HG03025 (cell line): ENCODE measurements around the gene HSFX2.
"Not testable (repeated sequence)": the region's sequence is repeated elsewhere in the genome, so short reads cannot be mapped to it uniquely, and the experiment has no call there.

Source experiments
- ATAC-seq: cut with Tn5 transposase; IDR thresholded peaks from one replicate; pipeline ENCODE4 v1.9.1; 2021; ENCODE audit warnings: mild to moderate bottlenecking, moderate library complexity; ENCODE audit not compliant: unreplicated experiment, low FRiP score

Gene HSFX2

GRCh38 chrX:149595943-149596342 is 829 bp upstream of the HSFX2 start:
- ATAC-seq: not testable (repeated sequence)

- not testable (repeated sequence) for ATAC-seq
Measured at GRCh38 chrX:149590993-149591392, 4.1 kb downstream of the HSFX2 start.

GRCh38 chrX:149587359-149587758 is 7.8 kb downstream of the HSFX2 start, which contains the start of gene MAGEA9B:
Gene MAGEA9B, minus strand, starts transcription at chrX:149587459. Its CDS starts 4,280 bp downstream, at chrX:149583179.
- not testable (repeated sequence) for ATAC-seq

- not testable (repeated sequence) for ATAC-seq
Measured at GRCh38 chrX:149585631-149586030, 9.5 kb downstream of the HSFX2 start.

GRCh38 chrX:149573456-149573855 is 21.7 kb downstream of the HSFX2 start:
- peak; percentile 99 for ATAC-seq

- no peak for ATAC-seq
Measured at GRCh38 chrX:149572743-149573142, 22.4 kb downstream of the HSFX2 start.

GRCh38 chrX:149571770-149572169 is 23.3 kb downstream of the HSFX2 start:
- no peak for ATAC-seq

GRCh38 chrX:149570668-149571067 is 24.4 kb downstream of the HSFX2 start:
- ATAC-seq: no peak

- ATAC-seq: no peak
Measured at GRCh38 chrX:149569770-149570169, 25.3 kb downstream of the HSFX2 start.

- no peak for ATAC-seq
Measured at GRCh38 chrX:149568701-149569296, 26.3 kb downstream of the HSFX2 start.

- ATAC-seq: no peak
Measured at GRCh38 chrX:149567621-149568417, 27.3 kb downstream of the HSFX2 start.

GRCh38 chrX:149563359-149563758 is 31.8 kb downstream of the HSFX2 start:
- no peak for ATAC-seq

GRCh38 chrX:149555251-149555650 is 39.9 kb downstream of the HSFX2 start:
- not testable (repeated sequence) for ATAC-seq

GRCh38 chrX:149551939-149552248 is 43.2 kb downstream of the HSFX2 start:
- not testable (repeated sequence) for ATAC-seq

GRCh38 chrX:149551245-149551938 is 43.7 kb downstream of the HSFX2 start:
- not testable (repeated sequence) for ATAC-seq

GRCh38 chrX:149550454-149550853 is 44.7 kb downstream of the HSFX2 start:
- not testable (repeated sequence) for ATAC-seq

- ATAC-seq: not testable (repeated sequence)
Measured at GRCh38 chrX:149549701-149550100, 45.4 kb downstream of the HSFX2 start, which contains the start of gene HSFX3. Gene HSFX3, minus strand, starts transcription at chrX:149549924. Its CDS starts 72 bp downstream, at chrX:149549852.

GRCh38 chrX:149547782-149548181 is 47.3 kb downstream of the HSFX2 start:
- ATAC-seq: not testable (repeated sequence)

- ATAC-seq: not testable (repeated sequence)
Measured at GRCh38 chrX:149546962-149547361, 48.2 kb downstream of the HSFX2 start.

- ATAC-seq: not testable (repeated sequence)
Measured at GRCh38 chrX:149545545-149546543, 49.3 kb downstream of the HSFX2 start.
